Ovary (tissue), 3 donors: Measurements from ENCODE around the gene ELFN1.

Experiments used
- EP300 ChIP-seq: sonication (generic); formaldehyde crosslinking; IDR thresholded peaks from one replicate; pipeline ENCODE4 v1.6.1; 2017; ENCODE audit warnings: antibody characterized with exemption
- POLR2A ChIP-seq: fragments of 450-650 bp; IDR thresholded peaks from one replicate; pipeline ENCODE4 v1.6.1; 2017; ENCODE audit warnings: antibody characterized with exemption, mild to moderate bottlenecking, moderate library complexity
- TF ChIP-seq, protein P1 (sequence below), 3 donors: fragments of 450-650 bp in 2 of 3; fragments of 200-600 bp in 1 of 3; IDR thresholded peaks; one replicate each; pipeline versions ENCODE4 v1.5.1 to v1.8.0; 2016 to 2022; ENCODE audit warnings: antibody characterized with exemption in 3 of 3, mild to moderate bottlenecking in 1 of 3
- donor health status: DM: no; HTN: no; CAD: no.

DNA sequence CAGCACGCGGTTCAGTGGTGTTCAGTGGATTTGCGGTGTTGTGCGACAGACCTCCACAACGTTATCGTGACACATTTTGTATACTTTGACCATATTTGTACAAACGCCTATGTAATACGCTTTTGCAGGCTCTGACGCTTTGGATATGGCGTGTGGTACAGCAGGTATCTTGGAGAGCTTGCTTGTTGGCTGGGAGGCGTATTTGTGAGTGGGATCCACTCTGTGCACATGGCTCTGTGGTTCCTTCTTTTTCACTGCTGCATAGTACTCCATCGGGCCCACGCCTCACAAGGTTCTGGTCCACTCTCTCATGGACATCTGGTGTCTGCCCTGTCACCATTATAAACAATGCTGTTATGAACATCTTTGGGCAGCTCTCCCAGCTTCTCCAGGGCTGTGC is 53.2 kb downstream of the ELFN1 start:
- no peak for TF ChIP-seq POLR2A
- TF ChIP-seq, protein P1, sequence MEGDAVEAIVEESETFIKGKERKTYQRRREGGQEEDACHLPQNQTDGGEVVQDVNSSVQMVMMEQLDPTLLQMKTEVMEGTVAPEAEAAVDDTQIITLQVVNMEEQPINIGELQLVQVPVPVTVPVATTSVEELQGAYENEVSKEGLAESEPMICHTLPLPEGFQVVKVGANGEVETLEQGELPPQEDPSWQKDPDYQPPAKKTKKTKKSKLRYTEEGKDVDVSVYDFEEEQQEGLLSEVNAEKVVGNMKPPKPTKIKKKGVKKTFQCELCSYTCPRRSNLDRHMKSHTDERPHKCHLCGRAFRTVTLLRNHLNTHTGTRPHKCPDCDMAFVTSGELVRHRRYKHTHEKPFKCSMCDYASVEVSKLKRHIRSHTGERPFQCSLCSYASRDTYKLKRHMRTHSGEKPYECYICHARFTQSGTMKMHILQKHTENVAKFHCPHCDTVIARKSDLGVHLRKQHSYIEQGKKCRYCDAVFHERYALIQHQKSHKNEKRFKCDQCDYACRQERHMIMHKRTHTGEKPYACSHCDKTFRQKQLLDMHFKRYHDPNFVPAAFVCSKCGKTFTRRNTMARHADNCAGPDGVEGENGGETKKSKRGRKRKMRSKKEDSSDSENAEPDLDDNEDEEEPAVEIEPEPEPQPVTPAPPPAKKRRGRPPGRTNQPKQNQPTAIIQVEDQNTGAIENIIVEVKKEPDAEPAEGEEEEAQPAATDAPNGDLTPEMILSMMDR (IDR thresholded peaks at IDR 0.05): no peak
- TF ChIP-seq EP300: no peak
